ENCODE data around the gene RBM34.

- TF ChIP-seq POLR2AphosphoS5 (IDR thresholded peaks at IDR 0.05; ENCODE audit: borderline replicate concordance, low read depth, low read length), result no peak
- no peak for TF ChIP-seq EZH2 (IDR thresholded peaks at IDR 0.05)
Measured at GRCh38 chr1:235152235-235152634, 8.8 kb downstream of the RBM34 start.

Data from SK-N-MC (cell line).